ENCODE measurements around the gene LDAF1.

- no peak for TF ChIP-seq POLR2A (IDR thresholded peaks at IDR 0.05; ENCODE audit: low read depth, low read length)
- TF ChIP-seq TAF1 (IDR thresholded peaks at IDR 0.05; ENCODE audit: low read depth, low read length): no peak
Measured at GRCh38 chr16:21189311-21189710, 30.8 kb downstream of the LDAF1 start.

Measured in GM12891 (cell line).